Upper lobe of left lung (tissue), 6 donors: ENCODE measurements around the gene SLC9A9. TPM values are rescaled to one million over a fixed set of nuclear protein-coding genes. Genes with fewer than 3 reads are reported as not detected.

Experiments used
- ATAC-seq, 2 donors: fragments of 200-7000 bp; cut with Tn5 transposase; one replicate each; pipeline ENCODE4 v1.9.1; 2022; ENCODE audit warnings: mild to moderate bottlenecking in 2 of 2, moderate library complexity in 2 of 2; ENCODE audit not compliant: low FRiP score in 2 of 2
- DNase-seq, 2 donors: peaks; one replicate each; pipeline ENCODE4 v3.0.0-alpha.2; 2019 to 2020
- H3K27ac ChIP-seq, 4 donors: fragments of 200-600 bp; sonication (generic); one replicate each; pipeline ENCODE4 v1.5.1; 2016 to 2019
- H3K27me3 ChIP-seq, 4 donors: fragments of 200-600 bp; sonication (generic); one replicate each; pipeline ENCODE4 v1.5.1; 2017 to 2019
- H3K36me3 ChIP-seq, 4 donors: fragments of 200-600 bp; sonication (generic); one replicate each; pipeline ENCODE4 v1.5.1; 2016 to 2019
- H3K4me1 ChIP-seq, 4 donors: fragments of 200-600 bp; sonication (generic); one replicate each; pipeline ENCODE4 v1.5.1; 2018 to 2019
- H3K4me3 ChIP-seq, 4 donors: fragments of 200-600 bp; sonication (generic); one replicate each; pipeline ENCODE4 v1.5.1; 2017 to 2019; ENCODE audit warnings: mild to moderate bottlenecking in 2 of 4, moderate library complexity in 1 of 4
- H3K9me3 ChIP-seq, 4 donors: fragments of 200-600 bp; sonication (generic); one replicate each; pipeline ENCODE4 v1.5.1; 2018 to 2019
- EP300 ChIP-seq, 4 donors: sonication (generic); formaldehyde crosslinking; IDR thresholded peaks; one replicate each; pipeline ENCODE4 v1.5.1; 2017; ENCODE audit warnings: antibody characterized with exemption in 4 of 4, control low read depth in 2 of 4
- POLR2A ChIP-seq, 4 donors: fragments of 450-650 bp; IDR thresholded peaks; one replicate each; pipeline ENCODE4 v1.5.1; 2016 to 2017; ENCODE audit warnings: antibody characterized with exemption in 4 of 4, mild to moderate bottlenecking in 2 of 4
- POLR2AphosphoS5 ChIP-seq, 2 donors: sonication (generic); formaldehyde crosslinking; IDR thresholded peaks; one replicate each; pipeline ENCODE4 v1.5.1; 2017; ENCODE audit warnings: antibody characterized with exemption in 2 of 2
- WGBS, 2 donors: methylation state at CpG; one replicate each; pipeline ENCODE4 v1.1.5; 2017 to 2018; 5-methylcytosine and 5-hydroxymethylcytosine counted together
- total RNA-seq, 6 donors: library from RNA; depleted of rRNA in 4 of 6; stranded (reverse); fragments of >200 nt in 4 of 6; gene quantifications; one replicate each; pipeline versions ENCODE4 v1.1.0 to v1.2.1, GENCODE V29; 2016 to 2021
- TF ChIP-seq, protein P1 (sequence below), 6 experiments: fragments of 450-650 bp in 4 of 6; fragments of 200-600 bp in 2 of 6; sonication (generic) in 2 of 6; IDR thresholded peaks; one replicate each; pipeline ENCODE4 v1.5.1; 2016 to 2019; ENCODE audit warnings: antibody characterized with exemption in 6 of 6
- donor health status: DM: no; HTN: no; CAD: no; lungs with moderate emphysema.
- donor health status: DM: no; HTN: yes; CAD: no; lungs with severe emphysema.

SLC9A9 gene
- total RNA-seq, 6 donors from 2014 or later, result 4.2 to 20.4 (median 8.7) TPM

DNA sequence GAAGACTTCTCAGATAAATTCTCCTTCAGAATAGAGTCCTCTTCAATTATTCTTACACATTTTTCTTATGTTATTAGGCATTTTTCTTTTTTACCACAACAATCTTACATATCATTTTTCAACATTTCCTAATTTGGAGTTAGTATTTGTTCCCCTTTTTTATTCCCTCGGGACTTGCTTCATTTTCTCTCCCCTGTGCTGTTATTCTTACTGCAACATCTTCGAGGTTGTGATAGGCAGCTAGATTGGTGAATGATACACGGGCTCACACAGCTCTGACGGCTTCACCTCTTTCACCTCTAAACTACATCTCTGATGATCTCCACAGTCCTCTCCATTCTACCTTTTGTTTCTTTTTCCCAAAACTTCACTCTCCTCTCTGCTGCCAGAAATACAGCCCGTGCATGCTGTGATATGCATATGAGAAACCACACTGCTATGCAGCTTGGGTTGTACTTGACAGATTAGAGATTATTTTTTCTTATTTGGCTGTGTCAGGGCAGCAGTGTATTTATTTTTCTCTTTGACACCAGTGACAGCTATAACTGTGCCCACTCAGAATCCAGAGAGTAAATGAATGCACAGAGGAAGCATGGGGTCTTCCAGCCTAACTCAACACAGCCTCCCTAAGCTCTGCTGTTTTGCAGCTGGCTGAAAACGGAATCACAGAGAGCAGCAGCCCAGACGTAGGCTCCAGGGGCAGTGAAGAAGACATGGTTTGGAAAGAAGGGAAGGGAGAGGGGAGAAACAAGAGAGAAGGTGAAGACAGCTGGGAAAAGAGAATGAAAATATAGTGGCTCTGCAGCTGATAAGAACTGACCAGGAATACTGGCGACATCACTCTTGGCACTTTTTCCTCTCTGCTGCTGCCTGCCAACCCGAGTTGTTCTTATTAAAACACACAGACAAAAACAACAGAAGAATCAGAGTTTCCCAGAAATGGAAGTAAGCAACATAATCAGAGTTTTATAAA is 61.8 kb downstream of the SLC9A9 start:
- Histone ChIP-seq H3K9me3 (no peaks in the 10 kb centered on the region), H3K4me3 (peak overlapping the region in 1 of 4 donors; percentile 11), H3K4me1 (no peaks in the 10 kb centered on the region), H3K36me3 (no peaks in the 10 kb centered on the region), H3K27ac (peak overlapping the region in 1 of 4 donors; percentile 32), H3K27me3 (no peaks in the 10 kb centered on the region)
- DNase-seq (no peak), ATAC-seq (peak in 1 of 2 donors; percentile 66)
- WGBS, 2 donors, result 50 to 57% methylated on average over 9 of the region's 9 CpGs
- no peak for TF ChIP-seq EP300 (IDR thresholded peaks at IDR 0.05)
- TF ChIP-seq POLR2AphosphoS5 (IDR thresholded peaks at IDR 0.05), result no peak
- TF ChIP-seq POLR2A (IDR thresholded peaks at IDR 0.05), result no peak
- TF ChIP-seq, protein P1, sequence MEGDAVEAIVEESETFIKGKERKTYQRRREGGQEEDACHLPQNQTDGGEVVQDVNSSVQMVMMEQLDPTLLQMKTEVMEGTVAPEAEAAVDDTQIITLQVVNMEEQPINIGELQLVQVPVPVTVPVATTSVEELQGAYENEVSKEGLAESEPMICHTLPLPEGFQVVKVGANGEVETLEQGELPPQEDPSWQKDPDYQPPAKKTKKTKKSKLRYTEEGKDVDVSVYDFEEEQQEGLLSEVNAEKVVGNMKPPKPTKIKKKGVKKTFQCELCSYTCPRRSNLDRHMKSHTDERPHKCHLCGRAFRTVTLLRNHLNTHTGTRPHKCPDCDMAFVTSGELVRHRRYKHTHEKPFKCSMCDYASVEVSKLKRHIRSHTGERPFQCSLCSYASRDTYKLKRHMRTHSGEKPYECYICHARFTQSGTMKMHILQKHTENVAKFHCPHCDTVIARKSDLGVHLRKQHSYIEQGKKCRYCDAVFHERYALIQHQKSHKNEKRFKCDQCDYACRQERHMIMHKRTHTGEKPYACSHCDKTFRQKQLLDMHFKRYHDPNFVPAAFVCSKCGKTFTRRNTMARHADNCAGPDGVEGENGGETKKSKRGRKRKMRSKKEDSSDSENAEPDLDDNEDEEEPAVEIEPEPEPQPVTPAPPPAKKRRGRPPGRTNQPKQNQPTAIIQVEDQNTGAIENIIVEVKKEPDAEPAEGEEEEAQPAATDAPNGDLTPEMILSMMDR (IDR thresholded peaks at IDR 0.05), result no peak

- ATAC-seq, result no peak
These were observed 63.8 kb downstream of the SLC9A9 start for GRCh38 chr3:143784446-143784845.

DNA sequence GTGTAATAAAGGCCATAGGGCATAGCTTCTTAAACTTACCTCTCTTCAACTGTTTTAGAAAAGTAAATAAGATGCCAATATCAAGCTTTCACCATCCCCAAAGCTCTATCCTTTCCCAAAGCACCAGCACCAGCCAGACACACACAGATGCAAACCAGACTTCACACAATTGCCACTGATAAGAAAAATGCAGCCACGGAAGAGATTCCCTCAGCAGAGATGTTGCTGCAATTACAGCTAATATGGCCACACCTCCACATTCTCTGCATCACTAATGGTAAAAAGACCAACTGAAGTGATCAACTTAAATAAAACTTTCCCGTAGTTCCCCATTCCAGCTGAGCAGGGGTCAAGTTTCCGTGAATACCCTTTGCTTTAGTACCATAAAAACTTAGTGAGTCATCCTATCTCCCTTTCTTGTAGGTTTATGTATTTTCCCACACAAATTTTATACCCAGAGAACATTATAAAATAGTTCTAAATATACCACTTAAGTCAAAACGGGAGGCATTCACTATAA is 64.4 kb downstream of the SLC9A9 start:
- 85 to 86% methylated on average over 4 of the region's 4 CpGs for WGBS, 2 donors
- Histone ChIP-seq H3K9me3 (no peaks in the 10 kb centered on the region), H3K4me3 (no peak overlapping the region), H3K27me3 (no peaks in the 10 kb centered on the region), H3K27ac (no peak overlapping the region), H3K36me3 (no peaks in the 10 kb centered on the region), H3K4me1 (no peaks in the 10 kb centered on the region)
- no peak for ATAC-seq
- DNase-seq, result no peak
- no peak for TF ChIP-seq POLR2AphosphoS5 (IDR thresholded peaks at IDR 0.05)
- TF ChIP-seq, protein P1 (IDR thresholded peaks at IDR 0.05), result no peak
- TF ChIP-seq EP300 (IDR thresholded peaks at IDR 0.05), result no peak
- TF ChIP-seq POLR2A (IDR thresholded peaks at IDR 0.05), result no peak

More at GRCh38 chr3:143784446-143784845, 63.8 kb downstream of the SLC9A9 start:
- DNase-seq, result no peak
- no peaks in the 10 kb centered on the region for H3K9me3 ChIP-seq
- H3K27me3 ChIP-seq, result no peaks in the 10 kb centered on the region
- TF ChIP-seq, protein P1 (IDR thresholded peaks at IDR 0.05), result no peak
- TF ChIP-seq POLR2A (IDR thresholded peaks at IDR 0.05) (no peak), EP300 (IDR thresholded peaks at IDR 0.05) (no peak), POLR2AphosphoS5 (IDR thresholded peaks at IDR 0.05) (no peak)
- no peak overlapping the region for H3K4me3 ChIP-seq
- H3K4me1 ChIP-seq, result no peaks in the 10 kb centered on the region
- 89 to 100% methylated on average over 1 of the region's 1 CpG for WGBS, 2 donors
- H3K36me3 ChIP-seq, result no peaks in the 10 kb centered on the region
- no peak overlapping the region for H3K27ac ChIP-seq

- peak overlapping the region in 1 of 4 donors; percentile 3 for H3K4me3 ChIP-seq
- 17 to 19% methylated on average over 4 of the region's 4 CpGs for WGBS, 2 donors
- no peak for DNase-seq
These were observed 72.8 kb downstream of the SLC9A9 start for GRCh38 chr3:143775459-143775858.

More at GRCh38 chr3:143775459-143775858, 72.8 kb downstream of the SLC9A9 start:
- peak in 1 of 2 donors; percentile 81 for ATAC-seq
- H3K9me3 ChIP-seq, result no peaks in the 10 kb centered on the region
- no peaks in the 10 kb centered on the region for H3K27me3 ChIP-seq
- no peak for TF ChIP-seq POLR2AphosphoS5 (IDR thresholded peaks at IDR 0.05)
- TF ChIP-seq, protein P1 (IDR thresholded peaks at IDR 0.05), result peak; percentile 25 to 46 (median 40)
- H3K27ac ChIP-seq, result no peak overlapping the region
- peaks cover 0 to 7% (median 6%) of the 10 kb centered on the region in 4 donors for H3K4me1 ChIP-seq
- H3K36me3 ChIP-seq, result no peaks in the 10 kb centered on the region
